GM19035 (cell line): ENCODE data around the gene TULP3.
"Not testable (repeated sequence)": the region's sequence is repeated elsewhere in the genome, so short reads cannot be mapped to it uniquely, and the experiment has no call there.

ENCODE experiments used
- ATAC-seq: cut with Tn5 transposase; IDR thresholded peaks from one replicate; pipeline ENCODE4 v1.9.1; 2021; ENCODE audit not compliant: unreplicated experiment

Gene TULP3

DNA sequence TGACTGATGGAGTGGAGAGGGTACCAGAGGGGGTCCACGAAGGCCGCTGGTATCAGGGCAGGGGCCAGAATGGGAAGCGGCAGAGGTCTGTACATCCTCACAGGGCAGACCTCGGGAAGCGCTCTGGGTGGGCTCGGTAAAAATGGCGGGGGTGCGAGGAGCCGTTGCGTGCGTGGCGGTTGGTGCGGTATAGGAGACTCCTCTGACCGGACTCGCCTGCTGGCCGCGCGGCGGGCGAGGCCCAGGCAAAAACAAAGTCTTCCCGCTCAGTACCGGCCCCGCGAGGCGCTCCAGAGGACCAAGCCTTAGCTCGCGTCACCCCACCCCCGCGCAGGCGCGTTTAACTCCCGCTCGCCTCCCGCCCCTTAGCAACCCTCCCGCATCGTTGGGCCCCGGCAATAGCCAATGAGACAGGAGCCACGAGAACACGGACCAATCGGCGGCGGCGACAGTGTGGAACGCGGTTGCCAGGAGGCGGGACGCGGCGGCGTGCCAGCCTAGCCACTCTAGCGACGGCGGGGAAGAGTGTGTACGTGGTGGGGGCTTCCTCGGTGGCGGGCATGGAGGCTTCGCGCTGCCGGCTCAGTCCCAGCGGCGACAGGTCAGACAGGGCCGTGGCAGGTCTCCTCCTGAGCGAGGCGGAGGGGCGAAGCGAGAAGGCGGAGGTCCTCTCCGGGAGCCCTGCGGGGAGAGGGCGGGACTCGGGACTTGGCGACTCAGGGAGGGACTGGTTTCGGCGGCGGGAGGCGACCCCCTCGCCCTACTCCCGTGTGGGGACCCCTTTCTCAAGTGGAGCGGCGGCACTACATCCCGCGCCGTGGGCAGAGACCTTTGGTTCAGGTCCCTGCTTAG, at the start of gene TULP3:
TSS of gene TULP3 (plus strand) at position 504 of the 852 bp plus-strand sequence. CDS start at position 561, 57 bp downstream.
- peak; percentile 97 for ATAC-seq

- ATAC-seq = no peak
Observed at GRCh38 chr12:2841056-2841650, 49.5 kb upstream of the TULP3 start.

DNA sequence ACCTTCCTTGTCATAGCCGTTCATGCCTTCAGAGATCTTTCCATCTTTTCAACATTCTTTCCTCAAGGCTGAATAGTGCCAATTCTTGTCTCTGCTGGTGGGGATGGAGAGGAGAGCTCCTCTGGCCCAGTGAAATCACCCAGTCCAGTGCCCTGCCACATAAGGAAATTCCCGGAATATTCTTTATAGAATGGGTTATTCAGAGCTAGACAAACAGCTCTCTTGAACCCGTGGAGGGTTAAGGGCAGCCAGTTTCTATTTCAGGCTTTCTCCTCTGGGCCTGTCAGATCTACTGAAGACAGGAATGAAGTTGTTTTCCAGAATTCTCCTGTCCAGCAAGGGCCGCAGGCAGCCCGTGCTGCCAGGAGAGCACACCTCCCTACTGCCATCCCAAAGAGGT, 47.7 kb upstream of the TULP3 start:
- ATAC-seq = no peak

- ATAC-seq = no peak
Observed at GRCh38 chr12:2844786-2845185, 45.9 kb upstream of the TULP3 start.

DNA sequence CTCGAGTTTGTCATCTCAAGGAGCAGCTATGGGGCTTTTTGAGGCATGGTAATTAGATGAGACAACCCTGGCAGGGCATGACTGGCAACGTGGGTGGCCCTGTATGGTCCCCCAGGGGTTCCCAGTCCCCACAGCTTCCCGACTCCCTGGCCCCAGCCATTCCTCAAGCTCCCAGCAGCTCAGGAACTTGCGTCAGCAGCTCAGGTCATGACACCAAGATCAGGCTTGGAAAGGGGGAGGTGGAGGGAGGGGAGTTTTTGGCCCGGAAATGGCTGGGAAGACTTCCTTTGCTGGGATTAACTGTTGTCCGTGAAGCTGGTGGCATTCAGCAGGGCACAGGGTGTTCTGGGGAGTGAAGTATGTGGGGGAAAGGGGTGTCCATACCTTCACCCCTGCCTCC, 45.4 kb upstream of the TULP3 start:
- ATAC-seq = no peak

GRCh38 chr12:2851931-2852330, 38.8 kb upstream of the TULP3 start:
- ATAC-seq = no peak

GRCh38 chr12:2853626-2854025, 37.1 kb upstream of the TULP3 start:
- ATAC-seq = no peak

GRCh38 chr12:2854669-2855453, 35.8 kb upstream of the TULP3 start:
- no peak for ATAC-seq

DNA sequence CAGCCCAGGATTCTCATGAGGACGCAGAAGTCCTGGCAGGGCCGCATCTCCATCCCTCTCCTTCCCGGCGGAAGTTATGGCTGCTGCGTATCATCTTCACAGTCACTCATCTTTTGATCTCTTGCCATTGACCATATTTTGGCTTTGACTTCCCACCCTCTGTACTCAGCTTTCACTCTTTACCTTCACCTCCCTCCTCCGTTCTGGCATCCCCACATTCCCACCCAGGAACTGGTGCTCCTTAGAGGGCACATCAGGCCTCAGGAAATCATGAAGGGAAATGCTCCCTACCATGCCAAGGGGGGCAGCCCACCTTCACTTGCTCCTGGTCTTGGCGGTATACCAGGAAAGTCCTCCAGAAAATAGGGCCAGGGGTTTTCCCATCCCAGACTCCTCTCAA, 35.1 kb upstream of the TULP3 start:
- no peak for ATAC-seq

DNA sequence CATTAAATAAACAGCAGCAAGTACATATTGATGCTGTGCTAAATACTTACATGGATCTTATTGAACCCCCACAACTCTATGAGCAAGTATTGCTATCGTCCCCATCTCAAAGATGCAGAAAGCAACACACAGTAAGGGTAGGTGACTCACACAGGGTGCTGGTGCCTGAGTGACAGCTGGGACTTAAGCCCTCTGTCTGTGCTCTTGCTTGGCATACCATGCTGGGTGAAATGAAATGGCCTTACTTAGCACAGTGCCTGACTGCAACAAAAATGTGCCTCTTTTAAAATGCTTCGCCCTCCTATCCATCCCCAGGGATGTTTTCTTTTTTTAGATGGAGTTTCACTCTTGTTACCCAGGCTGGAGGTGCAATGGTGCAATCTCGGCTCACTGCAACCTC, 34.6 kb upstream of the TULP3 start:
- no peak for ATAC-seq

GRCh38 chr12:2857021-2857431, 33.7 kb upstream of the TULP3 start, which contains the start of gene TEX52:
TEX52 (minus strand) TSS chr12:2857039; CDS start chr12:2857026, 13 bp downstream.
- ATAC-seq = no peak

DNA sequence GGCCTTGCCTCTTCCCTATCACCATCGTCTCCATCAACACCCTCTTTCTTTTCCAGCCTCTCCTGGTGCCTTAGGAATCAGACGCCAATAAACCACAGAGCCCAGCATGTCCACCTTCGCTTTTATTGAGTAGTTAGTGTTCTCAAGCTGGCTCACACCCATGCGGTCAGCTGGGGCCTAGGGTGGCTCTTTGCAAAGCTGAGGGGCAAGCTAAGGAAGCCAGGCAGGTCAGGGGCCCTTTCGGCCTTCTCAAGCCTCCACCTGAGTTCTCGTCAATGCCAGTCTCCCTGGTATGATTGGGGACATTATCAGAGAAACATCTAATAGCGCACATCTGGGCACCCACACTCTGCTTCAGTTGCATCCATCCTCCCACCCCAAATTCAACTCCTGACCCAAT, 33.1 kb upstream of the TULP3 start:
- ATAC-seq = no peak

GRCh38 chr12:2858334-2858733, 32.4 kb upstream of the TULP3 start:
- ATAC-seq = no peak

GRCh38 chr12:2858944-2859421, 31.7 kb upstream of the TULP3 start:
- ATAC-seq = no peak

GRCh38 chr12:2860170-2860569, 30.5 kb upstream of the TULP3 start:
- ATAC-seq = no peak

GRCh38 chr12:2862876-2863275, 27.8 kb upstream of the TULP3 start:
- ATAC-seq = no peak

DNA sequence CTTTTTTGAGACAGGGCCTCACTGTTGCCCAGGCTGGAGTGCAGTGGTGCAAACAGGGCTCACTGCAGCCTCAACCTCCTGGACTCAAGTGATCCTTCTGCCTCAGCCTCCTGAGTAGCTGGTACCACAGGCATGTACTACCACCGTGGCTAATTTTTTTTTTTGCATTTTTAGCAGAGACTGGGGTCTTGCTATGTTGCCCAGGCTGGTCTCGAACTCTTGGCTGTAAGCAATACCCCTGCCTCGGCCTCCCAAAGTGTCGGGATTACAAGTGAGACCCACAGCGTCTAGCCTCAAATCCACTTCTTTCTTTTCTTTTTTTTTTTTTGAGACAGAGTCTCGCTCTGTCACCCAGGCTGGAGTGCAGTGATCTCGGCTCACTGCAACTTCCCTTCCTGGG, 27.3 kb upstream of the TULP3 start:
- ATAC-seq = not testable (repeated sequence)

DNA sequence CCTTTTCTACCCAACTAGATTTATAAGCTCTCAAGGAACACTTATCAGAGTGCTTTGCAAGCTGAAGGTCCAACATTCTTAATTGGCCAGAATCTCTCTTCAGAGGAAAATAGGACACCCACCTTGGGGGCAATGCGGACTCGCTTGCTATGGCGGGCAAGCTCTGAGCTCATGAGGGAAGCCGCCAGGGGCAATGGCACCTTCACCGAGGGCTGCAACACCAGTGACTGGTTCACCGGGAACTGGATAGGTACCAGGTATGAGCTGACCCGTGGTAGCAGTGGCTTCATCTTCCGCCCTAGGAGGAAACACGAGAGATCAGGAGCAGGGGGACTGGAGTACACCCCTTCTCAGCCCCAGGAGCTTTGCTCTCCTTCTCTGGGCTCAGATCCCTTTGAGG, 26.5 kb upstream of the TULP3 start:
- ATAC-seq = no peak

- not testable (repeated sequence) for ATAC-seq
Observed at GRCh38 chr12:2868986-2869632, 21.6 kb upstream of the TULP3 start.

DNA sequence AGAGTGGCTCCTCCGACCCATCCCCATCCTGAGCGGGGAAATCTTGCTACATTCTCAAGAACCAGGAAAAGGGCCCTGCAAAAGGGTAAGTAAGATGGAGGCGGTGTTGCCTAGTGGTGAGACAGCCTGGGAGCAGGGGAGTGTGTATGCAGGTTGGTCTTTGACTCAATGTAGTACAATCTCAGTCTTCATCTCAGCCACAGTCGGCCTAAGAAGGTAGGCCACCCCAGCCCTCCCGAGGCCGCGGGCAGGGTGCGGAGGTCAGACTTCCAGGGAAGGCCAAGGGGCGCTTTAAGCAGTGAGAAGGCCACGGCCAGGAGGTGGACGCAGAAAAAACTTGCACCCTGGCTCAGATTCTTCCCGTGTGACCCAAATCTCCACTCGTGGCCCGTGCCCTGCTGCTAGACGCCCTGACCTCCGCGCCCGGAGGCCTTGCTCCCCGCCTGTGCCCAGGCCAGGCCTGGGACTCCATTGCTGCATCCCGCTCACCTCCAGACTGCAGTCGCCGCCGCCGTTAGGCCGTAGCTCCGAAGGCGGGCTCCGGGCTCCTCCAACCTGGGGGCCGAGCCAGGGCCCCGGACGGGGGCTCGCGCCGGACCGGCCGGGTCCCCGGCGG, 14.2 kb upstream of the TULP3 start:
- ATAC-seq = peak; percentile 57
